ENCODE data around the gene COG5.
"Not testable (repeated sequence)": the region's sequence is repeated elsewhere in the genome, so short reads cannot be mapped to it uniquely, and the experiment has no call there.

The COG5 gene

DNA sequence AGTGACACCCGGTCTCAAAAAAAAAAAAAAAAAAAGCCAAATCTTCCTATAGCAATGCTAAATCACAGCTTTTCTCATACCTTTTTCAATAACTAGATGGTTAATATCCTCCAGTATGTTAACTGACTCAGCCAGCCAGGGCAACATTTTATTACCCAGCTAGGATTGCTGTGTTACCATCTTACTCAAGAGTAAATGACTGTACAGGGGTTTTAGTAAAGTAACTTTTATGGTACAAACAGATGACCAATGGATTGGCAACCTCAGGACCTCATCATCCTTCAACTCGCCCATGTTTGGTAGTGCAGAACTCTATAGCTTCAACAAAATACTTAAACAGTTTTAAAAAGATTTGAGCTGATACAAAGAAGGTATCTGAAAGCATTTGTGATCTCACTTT is 335.4 kb downstream of the COG5 start:
- no peak for DNase-seq (ENCODE audit: low spot score)

- DNase-seq (ENCODE audit: low spot score), result no peak
These were observed 339.1 kb downstream of the COG5 start for GRCh38 chr7:107224374-107225223.

- not testable (repeated sequence) for DNase-seq (ENCODE audit: low spot score)
These were observed 342.9 kb downstream of the COG5 start for GRCh38 chr7:107220806-107221205.

DNA sequence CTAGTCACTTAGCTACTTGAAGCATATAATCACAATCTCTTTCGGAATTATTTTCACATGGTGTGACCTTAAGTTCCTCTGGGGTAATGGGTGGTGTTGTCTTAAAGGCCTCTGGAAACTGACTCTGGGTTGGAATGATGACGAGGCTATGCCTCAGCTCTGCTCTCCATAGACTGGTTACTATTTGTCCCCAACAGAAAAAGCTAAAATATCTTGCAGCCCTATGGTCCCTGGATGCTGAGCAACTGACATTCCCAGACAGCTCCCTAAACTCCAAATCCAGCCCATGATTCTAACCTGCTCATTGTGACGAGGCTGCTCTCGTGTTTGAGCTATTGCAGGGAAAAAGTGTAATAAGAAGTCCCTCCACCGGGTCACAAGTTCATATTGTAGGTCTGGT is 343.4 kb downstream of the COG5 start:
- DNase-seq (ENCODE audit: low spot score), result no peak

DNA sequence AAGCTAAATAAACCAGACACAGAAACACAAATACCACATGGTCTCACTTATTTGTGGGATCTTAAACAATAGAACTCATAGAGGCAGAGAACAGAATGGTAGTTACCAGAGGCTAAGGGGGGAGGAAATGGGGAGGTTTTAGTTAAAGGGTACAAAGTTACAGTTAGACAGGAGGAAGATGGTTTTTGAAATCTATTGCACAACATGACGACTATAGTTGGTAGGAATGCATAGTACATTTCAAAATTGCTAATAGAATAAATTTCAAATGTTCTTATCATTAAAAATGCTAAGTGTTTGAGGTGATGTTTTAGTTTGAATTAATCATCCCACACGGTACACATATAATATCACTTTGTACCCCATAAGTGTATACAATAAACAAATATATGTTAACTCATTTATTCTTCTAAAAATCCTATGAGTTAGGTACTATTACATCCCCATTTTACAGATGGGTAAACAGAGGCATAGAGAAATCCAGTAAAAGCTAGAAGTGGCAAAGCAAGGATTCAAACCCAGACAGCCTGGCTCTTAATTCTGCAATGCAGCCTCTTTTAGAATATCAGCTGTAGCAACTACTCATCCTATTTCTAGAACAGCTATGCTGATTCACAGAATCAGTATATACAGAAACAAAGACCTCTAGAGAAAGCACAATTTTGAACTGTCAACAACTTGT is 344.0 kb downstream of the COG5 start:
- DNase-seq (ENCODE audit: low spot score), result no peak

- DNase-seq (ENCODE audit: low spot score), result no peak
These were observed 349.8 kb downstream of the COG5 start for GRCh38 chr7:107213945-107214344.

GRCh38 chr7:107213193-107213788 is 350.4 kb downstream of the COG5 start:
- no peak for DNase-seq (ENCODE audit: low spot score)

- DNase-seq (ENCODE audit: low spot score), result no peak
These were observed 351.0 kb downstream of the COG5 start for GRCh38 chr7:107212725-107213124.

DNA sequence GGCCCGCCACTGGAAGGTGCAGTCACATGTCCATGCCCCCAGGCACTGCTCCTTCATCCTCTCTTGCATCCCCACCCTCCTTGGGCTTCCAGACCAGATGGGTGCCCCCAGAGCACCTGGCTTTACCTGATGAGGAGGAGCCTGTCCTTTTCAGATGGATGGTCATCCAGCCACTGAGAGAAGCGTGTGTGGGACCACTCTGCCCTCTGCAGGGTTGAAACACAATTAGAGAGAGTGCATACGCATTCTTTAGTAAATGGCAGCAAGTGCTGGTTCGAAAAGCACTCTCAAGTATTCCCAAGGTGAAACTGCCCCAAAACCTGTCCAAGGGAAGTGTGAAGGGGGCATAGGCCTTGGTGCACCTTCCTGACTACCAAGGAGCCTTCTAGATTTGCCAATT is 353.3 kb downstream of the COG5 start:
- DNase-seq (ENCODE audit: low spot score), result no peak

GRCh38 chr7:107209565-107209964 is 354.2 kb downstream of the COG5 start:
- DNase-seq (ENCODE audit: low spot score), result no peak

- DNase-seq (ENCODE audit: low spot score), result no peak
These were observed 355.2 kb downstream of the COG5 start for GRCh38 chr7:107208563-107208962.

- DNase-seq (ENCODE audit: low spot score), result no peak
These were observed 355.6 kb downstream of the COG5 start for GRCh38 chr7:107208024-107208521.

DNA sequence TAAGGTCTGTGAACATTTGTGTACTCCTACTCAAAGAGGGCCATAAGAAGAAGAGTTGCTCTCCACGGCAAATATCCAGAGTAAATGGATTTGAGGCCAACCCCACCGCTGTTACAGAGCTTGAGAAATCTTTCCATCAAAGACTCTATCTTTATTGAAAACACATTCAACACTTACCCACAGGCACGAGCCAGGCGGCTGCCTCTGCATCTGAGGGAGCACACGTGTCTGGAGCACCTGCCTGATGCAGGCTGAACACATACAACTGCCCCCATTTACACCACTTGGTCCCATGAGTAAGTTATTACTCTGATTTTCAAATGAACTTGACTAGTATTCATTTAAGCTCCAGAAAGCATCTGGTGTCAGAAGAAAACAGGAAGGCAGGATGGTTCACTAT is 356.3 kb downstream of the COG5 start:
- DNase-seq (ENCODE audit: low spot score), result no peak

DNA sequence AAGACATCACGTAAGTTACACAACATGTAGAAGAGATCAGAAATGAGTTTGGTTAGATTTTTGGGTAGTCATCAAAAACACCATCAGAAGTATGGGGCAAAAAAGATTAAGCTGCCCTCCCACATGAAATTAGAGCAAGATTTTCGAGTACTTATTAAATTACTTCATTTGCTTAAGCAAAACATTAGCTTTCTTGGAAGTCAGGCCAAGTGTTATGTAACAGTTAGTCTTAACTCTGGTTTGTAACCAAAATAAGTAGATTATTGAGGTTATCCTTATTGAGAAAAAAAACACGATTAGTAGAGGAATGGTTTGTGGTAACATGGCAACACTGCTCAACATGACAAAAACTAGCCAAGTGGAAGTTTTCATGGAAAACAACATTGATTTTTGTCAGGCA is 357.0 kb downstream of the COG5 start:
- no peak for DNase-seq (ENCODE audit: low spot score)

- no peak for DNase-seq (ENCODE audit: low spot score)
These were observed 357.6 kb downstream of the COG5 start for GRCh38 chr7:107206136-107206535.

- no peak for DNase-seq (ENCODE audit: low spot score)
These were observed 360.1 kb downstream of the COG5 start for GRCh38 chr7:107203607-107204006.

DNA sequence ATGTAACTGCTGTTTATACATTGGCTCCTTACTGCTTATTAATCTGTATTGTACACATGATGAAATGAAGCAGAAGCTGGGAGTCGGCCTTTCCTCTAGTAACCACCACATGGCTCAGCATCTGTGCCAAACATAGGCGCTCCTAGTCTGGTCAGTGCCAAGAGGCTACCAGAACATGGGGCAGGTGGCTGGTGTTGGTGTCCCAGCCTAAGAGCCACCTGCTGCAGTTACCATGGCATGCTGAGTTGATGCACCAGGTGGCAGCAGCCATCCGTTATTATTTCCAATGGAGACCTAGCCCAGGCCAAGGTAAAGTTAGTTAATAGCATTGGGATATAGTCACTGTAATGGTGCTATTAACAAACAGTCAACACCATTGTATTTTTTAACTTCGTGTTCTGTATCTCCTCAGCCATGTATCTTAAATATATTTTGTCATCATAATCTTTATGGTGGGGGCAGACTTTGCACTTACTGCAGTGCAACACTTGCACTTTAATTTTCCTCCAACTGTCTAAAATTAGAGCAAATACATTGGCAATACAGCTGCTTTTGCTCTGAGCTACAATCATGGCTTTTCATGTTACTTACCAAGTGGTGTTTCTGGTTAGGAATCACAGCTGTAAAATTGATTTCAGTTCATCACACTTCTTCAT is 361.8 kb downstream of the COG5 start:
- DNase-seq (ENCODE audit: low spot score), result peak; percentile 55

DNA sequence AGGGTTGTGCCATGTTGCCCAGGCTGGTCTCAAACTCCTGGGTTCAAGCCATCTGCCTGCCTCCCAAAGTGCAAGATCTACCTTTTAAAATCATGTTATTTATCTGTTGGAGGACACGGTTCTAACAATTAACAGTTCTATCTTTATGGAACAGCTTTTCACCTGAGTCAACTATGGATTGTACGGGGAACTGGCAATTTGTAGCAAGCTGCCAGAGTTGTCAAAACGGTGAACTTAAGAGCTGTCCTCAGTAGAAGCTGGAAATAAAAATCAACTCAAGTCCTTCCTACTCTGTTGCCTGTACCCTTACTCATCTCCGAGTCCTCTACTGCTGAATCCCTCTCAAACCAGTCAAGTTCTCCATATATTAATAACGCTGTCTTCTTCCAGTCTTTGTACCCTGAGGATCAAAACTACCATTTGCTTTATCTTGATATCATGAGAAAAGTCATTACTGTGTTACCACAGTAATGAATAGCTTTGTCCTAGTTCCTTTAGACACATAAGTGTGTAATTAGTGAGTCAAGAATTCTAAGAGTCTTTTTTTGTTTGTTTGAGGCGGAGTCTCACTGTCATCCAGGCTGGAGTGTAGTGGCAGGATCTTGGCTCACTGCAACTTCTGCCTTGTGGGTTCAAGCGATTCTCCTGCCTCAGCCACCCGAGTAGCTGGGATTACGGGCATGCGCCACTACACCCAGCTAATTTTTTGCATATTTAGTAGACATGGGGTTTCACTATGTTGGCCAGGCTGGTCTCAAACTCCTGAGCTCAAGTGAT is 366.7 kb downstream of the COG5 start:
- no peak for DNase-seq (ENCODE audit: low spot score)

DNA sequence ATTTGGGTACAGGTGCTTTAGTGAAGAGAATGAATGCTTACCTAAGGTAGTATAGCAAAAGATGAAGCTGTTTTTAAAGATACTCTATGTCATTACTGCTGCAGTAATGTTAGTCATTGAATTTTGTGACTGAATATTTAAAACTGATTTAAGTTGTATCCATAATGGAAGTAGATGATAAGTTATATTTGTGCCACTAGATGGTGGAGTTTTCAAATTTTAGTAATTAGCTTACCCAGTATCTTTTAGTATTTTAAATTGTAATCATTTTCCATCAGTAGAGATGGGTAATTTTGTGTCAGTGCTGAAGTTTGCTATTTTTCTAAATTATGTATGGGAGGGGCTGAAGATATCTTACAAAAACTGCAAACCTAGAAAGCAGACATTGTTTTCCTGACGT is 369.7 kb downstream of the COG5 start:
- DNase-seq (ENCODE audit: low spot score), result no peak

DNA sequence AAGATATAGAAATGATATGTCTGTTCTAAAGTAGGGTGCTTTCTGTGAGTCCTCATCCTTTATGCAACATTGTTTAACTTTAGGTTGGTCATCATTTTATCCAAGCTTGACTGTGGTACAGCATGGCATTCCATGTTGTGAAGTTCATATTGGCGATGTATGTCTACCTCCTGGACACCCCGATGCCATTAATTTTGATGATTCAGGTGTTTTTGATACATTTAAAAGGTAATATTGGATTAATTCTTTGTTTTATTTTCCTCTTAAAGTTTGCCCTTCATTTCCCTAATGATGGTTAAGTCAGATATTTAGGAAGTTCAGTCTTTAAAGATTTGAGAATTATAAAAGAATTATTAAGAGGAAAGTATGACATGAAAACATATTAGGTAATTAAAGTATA is 373.6 kb downstream of the COG5 start:
- no peak for DNase-seq (ENCODE audit: low spot score)

DNA sequence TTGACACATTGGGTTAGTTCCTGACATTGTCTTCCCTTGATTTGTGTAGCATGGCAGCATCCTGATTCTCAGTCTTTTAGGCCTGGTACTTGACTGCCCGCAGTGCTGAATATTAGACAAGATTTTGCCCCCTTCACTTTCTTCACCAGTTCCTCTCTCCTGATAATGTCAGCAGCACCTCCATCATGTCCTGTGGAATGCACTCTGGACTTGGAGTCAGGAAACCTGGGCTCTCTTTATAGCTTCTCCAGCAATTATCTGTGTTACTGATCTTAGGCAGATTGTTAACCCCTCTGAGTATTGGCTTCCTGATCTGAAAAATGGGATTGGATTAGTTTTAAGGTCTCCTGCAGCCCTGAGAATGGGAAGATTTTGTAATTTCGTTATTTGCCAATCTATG is 375.9 kb downstream of the COG5 start:
- no peak for DNase-seq (ENCODE audit: low spot score)

- no peak for DNase-seq (ENCODE audit: low spot score)
These were observed 377.5 kb downstream of the COG5 start for GRCh38 chr7:107186240-107186639.

All from HuH-7 (cell line).